Measurements from ENCODE around the gene PXK.

Gene PXK

GRCh38 chr3:58331593-58332152 lies 1.0 kb upstream of the PXK start:
- Histone ChIP-seq H3K9ac (no peak overlapping the region), H3K27ac (no peak overlapping the region), H3K4me2 (no peak overlapping the region), H3K79me2 (ENCODE audit: insufficient read depth, low read depth) (no peaks in the 10 kb centered on the region), H2AFZ (ENCODE audit: low read depth) (no peak overlapping the region), H3K27me3 (ENCODE audit: insufficient read depth, low read depth) (no peaks in the 10 kb centered on the region), H3K4me3 (IDR thresholded peaks at IDR 0.05; ENCODE audit: insufficient read depth, low read depth, low read length) (no peak overlapping the region), H4K20me1 (ENCODE audit: insufficient read depth) (no peaks in the 10 kb centered on the region), H3K36me3 (ENCODE audit: insufficient read depth) (no peaks in the 10 kb centered on the region), H3K4me1 (ENCODE audit: low read depth, poor library complexity, severe bottlenecking) (peaks cover 24% of the 10 kb centered on the region)
- no peak for TF ChIP-seq CTCF (conservative IDR thresholded peaks at IDR 0.05; ENCODE audit: low read depth, low read length)

GRCh38 chr3:58333206-58334012 lies 717 bp downstream of the PXK start:
- Histone ChIP-seq H3K79me2 (ENCODE audit: insufficient read depth, low read depth) (no peaks in the 10 kb centered on the region), H3K27ac (no peak overlapping the region), H4K20me1 (ENCODE audit: insufficient read depth) (no peaks in the 10 kb centered on the region), H3K27me3 (ENCODE audit: insufficient read depth, low read depth) (no peaks in the 10 kb centered on the region), H2AFZ (ENCODE audit: low read depth) (peak overlapping the region; percentile 34; the same call in 1 of the 2 replicates), H3K4me1 (ENCODE audit: low read depth, poor library complexity, severe bottlenecking) (peaks cover 24% of the 10 kb centered on the region), H3K9ac (peak overlapping the region; percentile 25; the same call in 1 of the 2 replicates), H3K4me3 (IDR thresholded peaks at IDR 0.05; ENCODE audit: insufficient read depth, low read depth, low read length) (peak overlapping the region; percentile 62), H3K4me2 (peak overlapping the region; percentile 56), H3K36me3 (ENCODE audit: insufficient read depth) (no peaks in the 10 kb centered on the region)
- no peak for TF ChIP-seq CTCF (conservative IDR thresholded peaks at IDR 0.05; ENCODE audit: low read depth, low read length)

GRCh38 chr3:58334013-58334321 lies 1.3 kb downstream of the PXK start:
- H2AFZ ChIP-seq (ENCODE audit: low read depth), result no peak overlapping the region
- no peak overlapping the region for H3K27ac ChIP-seq
- no peaks in the 10 kb centered on the region for H4K20me1 ChIP-seq (ENCODE audit: insufficient read depth)
- H3K4me3 ChIP-seq (IDR thresholded peaks at IDR 0.05; ENCODE audit: insufficient read depth, low read depth, low read length), result peak overlapping the region; percentile 62
- H3K36me3 ChIP-seq (ENCODE audit: insufficient read depth), result no peaks in the 10 kb centered on the region
- no peaks in the 10 kb centered on the region for H3K27me3 ChIP-seq (ENCODE audit: insufficient read depth, low read depth)
- H3K4me2 ChIP-seq, result peak overlapping the region; percentile 56
- no peak for TF ChIP-seq CTCF (conservative IDR thresholded peaks at IDR 0.05; ENCODE audit: low read depth, low read length)
- H3K79me2 ChIP-seq (ENCODE audit: insufficient read depth, low read depth), result no peaks in the 10 kb centered on the region
- peaks cover 24% of the 10 kb centered on the region for H3K4me1 ChIP-seq (ENCODE audit: low read depth, poor library complexity, severe bottlenecking)
- H3K9ac ChIP-seq, result no peak overlapping the region

GRCh38 chr3:58334506-58334884 lies 1.8 kb downstream of the PXK start:
- Histone ChIP-seq H3K79me2 (ENCODE audit: insufficient read depth, low read depth) (no peaks in the 10 kb centered on the region), H3K9ac (no peak overlapping the region), H3K27me3 (ENCODE audit: insufficient read depth, low read depth) (no peaks in the 10 kb centered on the region), H3K4me2 (peak overlapping the region; percentile 56; the same call in 1 of the 2 replicates), H3K4me3 (IDR thresholded peaks at IDR 0.05; ENCODE audit: insufficient read depth, low read depth, low read length) (no peak overlapping the region), H3K27ac (no peak overlapping the region), H4K20me1 (ENCODE audit: insufficient read depth) (no peaks in the 10 kb centered on the region), H3K36me3 (ENCODE audit: insufficient read depth) (no peaks in the 10 kb centered on the region), H2AFZ (ENCODE audit: low read depth) (no peak overlapping the region), H3K4me1 (ENCODE audit: low read depth, poor library complexity, severe bottlenecking) (peaks cover 24% of the 10 kb centered on the region)
- no peak for TF ChIP-seq CTCF (conservative IDR thresholded peaks at IDR 0.05; ENCODE audit: low read depth, low read length)

Measured in KMS-11 (cell line).